ENCODE measurements around the gene MRPL49. TPM values are rescaled to one million over a fixed set of nuclear protein-coding genes. Genes with fewer than 3 reads are reported as not detected.
"Not testable (repeated sequence)": the region's sequence is repeated elsewhere in the genome, so short reads cannot be mapped to it uniquely, and the experiment has no call there.

Gene MRPL49
- total RNA-seq, 2 donors from 2014 or later, result 26.3 to 33.4 TPM

DNA sequence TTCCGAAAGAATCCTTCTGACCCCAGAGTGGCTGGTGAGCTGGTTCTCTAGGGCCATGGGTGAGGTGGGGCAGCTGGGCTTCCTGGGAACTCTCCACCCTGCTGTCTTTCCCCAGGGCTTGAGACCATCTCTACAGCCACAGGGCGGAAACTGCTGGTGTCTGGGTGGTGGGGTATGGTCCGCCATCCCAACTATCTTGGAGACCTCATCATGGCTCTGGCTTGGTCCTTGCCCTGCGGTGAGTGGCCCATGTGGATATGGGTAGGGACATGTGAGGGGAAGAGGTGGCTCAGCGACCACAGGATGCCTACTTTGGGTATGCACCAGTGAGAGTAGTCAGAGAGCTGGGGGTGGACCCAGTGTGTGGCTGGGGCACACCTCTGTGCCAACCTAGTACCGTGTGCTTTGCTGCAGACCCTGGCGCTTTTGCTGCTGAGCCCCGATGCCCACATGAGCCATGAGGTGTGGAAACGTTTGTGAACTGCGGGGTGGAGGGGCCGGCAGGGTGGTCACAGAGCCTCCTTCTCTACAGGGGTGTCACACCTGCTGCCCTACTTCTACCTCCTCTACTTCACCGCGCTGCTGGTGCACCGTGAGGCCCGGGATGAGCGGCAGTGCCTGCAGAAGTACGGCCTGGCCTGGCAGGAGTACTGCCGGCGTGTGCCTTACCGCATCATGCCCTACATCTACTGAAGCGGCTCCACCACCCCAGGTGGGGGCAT lies 6.6 kb upstream of the MRPL49 start:
- no peak for DNase-seq
- intact Hi-C loops (cut with DNase I), result loop anchor here in 1 of 2 donors (5.0 kb wide), 1 partner anchor 103 kb away; the partner anchor contains the start of gene ARL2
- ATAC-seq, result no peak

DNA sequence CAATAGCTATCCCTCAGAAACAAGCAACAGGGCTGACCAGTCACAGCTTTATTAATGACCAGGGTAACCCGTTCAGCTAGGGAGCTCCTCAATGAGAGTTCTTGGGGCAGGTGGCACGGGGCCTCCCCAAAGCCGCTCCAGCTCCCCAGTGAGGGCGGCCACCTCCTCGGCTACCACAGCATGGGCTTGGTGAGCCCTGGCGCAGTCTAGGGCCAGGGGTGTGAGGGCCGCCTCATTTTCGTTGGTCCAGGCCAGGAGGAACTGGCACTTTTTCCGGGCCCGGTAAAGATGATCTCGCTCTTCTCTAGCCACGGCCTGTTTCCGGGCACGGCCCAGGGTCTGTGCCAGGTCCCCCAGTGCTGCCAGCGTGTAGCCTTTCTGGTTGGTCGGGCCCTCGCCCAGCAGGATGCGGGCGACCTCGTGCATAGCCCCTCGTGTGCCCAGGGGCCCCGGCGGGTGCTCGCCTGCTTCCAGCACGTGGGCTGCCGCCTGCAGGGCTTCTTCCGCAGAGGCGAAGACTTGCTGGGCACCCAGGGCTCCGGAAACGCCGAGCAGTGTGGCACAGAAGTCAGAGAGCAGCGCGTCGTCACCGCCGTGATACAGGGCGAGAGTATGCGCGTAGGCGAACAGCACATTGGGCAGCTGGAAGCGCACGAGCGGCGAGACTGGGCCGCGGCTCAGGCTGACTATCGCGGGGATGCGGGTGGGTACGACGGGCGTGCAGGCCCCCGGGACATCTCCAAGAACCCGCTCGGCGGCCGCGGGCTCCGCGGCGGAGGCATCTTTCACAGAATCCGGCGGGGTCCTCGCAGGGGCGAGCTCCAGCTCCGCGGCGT lies 5.5 kb upstream of the MRPL49 start:
- peak; percentile 4 to 5 for ATAC-seq
- no peak for DNase-seq

DNA sequence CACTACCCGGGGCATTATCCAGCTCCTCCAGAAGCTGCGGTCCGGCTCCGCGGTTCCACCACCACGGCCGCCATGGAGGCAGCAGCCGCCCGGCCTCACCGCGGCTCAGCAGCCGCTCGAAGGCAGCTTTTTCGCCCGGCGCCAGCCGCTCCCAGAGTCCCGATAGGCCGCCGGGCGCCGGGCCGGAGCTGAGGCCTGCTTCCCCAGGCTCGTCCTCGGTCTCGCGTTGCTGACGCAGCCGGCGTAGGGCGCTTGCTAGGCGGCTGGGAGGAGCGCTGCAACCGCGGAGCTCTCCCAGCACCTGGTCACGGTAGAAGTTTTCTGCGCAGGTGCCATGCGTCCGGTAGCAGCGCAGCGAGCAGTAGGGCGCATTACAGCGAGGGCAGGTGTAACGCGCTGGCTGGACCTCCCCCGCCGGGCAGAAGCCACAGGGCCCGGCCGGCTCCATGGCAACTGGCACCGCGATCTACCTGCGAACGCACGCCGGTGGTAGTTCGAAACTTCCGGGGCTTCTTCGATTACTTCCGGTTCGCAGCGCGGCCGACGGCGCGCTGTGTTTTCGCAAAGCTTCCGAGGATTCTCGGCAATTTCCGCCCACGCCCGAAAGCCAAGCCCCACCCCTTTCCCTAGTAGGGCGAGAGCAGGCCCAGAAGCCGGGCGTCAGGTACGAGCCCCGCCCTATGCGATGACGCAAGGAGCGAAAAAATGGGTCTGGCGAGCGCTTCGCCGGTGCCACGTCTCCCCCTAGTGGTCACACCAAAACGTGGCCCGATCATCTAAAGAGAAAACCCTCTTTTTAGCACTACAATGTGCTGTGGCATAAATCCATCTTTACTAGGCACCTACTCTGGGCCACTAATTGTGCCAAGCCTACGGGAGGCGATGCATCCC lies 4.7 kb upstream of the MRPL49 start, which contains the start of gene ZNHIT2:
Gene ZNHIT2 (minus strand): TSS at position 496 of the 891 bp plus-strand sequence. CDS start 48 bp downstream, at position 448.
- intact Hi-C loops (cut with DNase I), result loop anchor here in 1 of 2 donors (5.0 kb wide), 1 partner anchor 105 kb away; the partner anchor contains the start of gene ARL2
- DNase-seq, result peak; percentile 100
- peak; percentile 86 to 87 for ATAC-seq

More for the DNA sequence above, 5.5 kb upstream of the MRPL49 start:
- intact Hi-C loops (cut with DNase I), result loop anchor here in 1 of 2 donors (5.0 kb wide), 1 partner anchor 104 kb away; the partner anchor contains the start of gene ARL2

DNA sequence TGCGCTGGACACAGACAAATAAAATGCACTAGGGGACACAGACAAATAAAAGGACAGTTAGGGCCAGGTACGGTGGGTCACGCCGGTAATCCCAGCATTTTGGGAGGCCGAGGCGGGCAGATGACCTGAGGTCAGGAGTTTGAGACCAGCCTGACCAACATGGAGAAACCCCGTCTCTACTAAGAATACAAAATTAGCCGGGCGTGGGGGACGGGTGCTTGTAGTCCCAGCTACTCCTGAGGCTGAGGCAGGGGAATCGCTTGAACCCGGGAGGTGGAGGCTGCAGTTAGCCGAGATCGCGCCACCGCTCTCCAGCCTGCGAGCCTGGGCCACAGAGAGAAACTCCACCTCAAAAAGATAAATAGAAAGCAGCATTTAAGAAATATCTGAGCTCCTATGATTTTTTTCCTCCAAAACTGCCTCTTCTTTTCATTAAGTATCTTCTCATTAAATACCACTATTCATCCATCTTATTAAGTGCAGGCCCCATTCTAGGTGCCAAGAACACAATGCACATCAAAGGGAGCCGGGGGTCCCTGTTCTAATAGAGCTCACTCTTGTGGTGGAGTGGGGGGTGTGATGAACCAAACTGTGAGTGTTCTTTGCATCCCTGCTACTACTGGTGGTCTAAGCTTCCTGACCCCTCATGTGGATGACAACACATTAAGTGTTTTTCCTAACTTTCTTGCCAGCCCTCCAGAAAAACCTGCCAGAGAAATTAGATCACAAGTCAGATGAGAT lies 3.9 kb upstream of the MRPL49 start:
- intact Hi-C loops (cut with DNase I), result loop anchor here in 1 of 2 donors (5.0 kb wide), 1 partner anchor 106 kb away; the partner anchor contains the start of gene ARL2
- DNase-seq (no peak), ATAC-seq (no peak)

DNA sequence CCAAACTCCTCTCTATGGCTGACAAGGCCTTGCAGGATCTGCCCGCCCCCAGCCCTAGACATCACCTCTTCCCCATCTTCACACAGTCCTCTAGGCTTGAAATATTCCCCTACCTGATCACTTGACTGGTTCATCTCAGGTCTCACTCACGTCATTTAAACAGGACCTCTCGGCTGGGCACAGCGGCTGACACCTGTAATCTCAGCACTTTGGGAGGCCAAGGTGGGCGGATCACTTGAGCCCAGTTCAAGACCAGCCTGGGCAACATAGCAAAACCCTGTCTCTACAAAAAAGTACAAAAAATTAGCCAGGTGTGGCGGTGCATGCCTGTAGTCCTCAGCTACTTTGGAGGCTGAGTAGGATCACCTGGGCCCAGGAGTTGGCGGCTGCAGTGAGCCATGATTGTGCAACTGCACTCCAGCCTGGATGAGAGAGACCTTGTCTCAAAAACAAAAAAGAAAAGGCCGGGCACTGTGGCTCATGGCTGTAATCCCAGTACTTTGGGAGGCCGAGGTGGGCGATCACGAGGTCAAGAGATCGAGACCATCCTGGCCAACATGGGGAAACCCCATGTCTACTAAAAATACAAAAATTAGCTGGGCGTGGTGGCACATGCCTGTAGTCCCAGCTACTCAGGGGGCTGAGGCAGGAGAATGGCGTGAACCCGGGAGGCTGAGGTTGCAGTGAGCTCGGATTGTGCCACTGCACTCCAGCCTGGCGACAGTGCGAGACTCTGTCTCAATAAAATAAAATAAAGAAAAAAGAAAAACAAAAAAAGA lies 3.0 kb upstream of the MRPL49 start:
- intact Hi-C loops (cut with DNase I), result loop anchor here in 1 of 2 donors (5.0 kb wide), 1 partner anchor 107 kb away; the partner anchor contains the start of gene ARL2
- DNase-seq, ATAC-seq: not testable (repeated sequence)

DNA sequence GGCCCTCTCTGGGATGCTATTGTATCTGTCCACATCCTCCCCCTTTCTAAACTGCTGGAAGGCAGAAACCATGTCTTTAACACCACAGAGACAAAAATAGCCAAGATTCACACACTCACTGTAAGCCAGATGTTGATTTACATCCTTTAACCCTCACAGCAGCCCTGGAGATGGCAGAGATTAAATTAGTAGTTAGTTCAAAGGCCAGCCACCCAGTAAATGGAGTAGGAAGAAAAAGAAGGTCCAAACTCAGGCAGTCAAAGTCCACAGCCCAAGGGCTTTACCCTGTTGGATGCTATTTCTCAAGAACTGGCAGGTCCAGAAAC lies 2.5 kb upstream of the MRPL49 start:
- intact Hi-C loops (cut with DNase I), result loop anchor here in 1 of 2 donors (5.0 kb wide), 1 partner anchor 107 kb away; the partner anchor contains the start of gene ARL2
- ATAC-seq (no peak), DNase-seq (no peak)

DNA sequence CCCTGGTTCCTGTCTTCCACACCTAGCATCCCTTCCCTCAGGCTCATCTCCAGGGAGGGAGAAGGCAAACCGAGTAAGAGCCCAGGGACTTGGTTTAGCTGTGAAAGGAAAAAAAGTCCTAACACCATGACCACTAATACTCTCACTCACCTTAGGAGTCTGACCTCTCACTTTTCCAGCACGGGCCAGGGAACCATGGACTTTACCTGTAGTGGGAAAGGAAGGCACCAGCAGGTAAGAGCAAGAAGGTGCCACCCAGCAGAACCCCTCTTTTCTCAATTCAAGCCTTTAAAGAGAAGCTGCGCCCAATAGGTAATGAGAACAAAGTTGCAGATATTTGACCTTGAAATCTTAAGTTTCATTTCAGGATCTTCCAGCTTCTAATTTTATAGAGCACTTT lies 1.3 kb upstream of the MRPL49 start:
- intact Hi-C loops (cut with DNase I), result loop anchor here in 1 of 2 donors (5.0 kb wide), 1 partner anchor 61 kb away; the partner anchor contains the start of gene CAPN1
- no peak for ATAC-seq
- DNase-seq, result no peak

DNA sequence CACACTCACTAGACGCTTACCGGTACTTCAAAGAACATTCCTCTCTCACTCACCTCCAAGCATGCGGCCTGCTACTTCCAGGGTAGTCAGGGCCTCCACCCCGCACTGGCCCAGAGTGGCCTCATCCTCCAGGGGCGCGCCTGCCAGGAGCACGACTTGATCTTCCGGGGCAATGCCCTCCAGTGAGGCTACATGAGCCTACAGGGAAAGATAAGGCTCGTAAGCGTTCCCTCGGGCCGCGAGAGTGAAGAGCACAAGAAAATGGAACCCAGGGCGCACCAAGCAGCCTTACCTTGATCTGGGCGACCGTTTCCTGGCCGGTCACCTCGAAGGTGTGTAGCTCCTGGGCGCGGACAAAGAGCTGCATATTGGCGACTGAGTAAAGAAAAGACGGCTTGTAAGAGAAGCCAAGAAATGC lies 665 bp upstream of the MRPL49 start:
- intact Hi-C loops (cut with DNase I), result loop anchor here in 1 of 2 donors (5.0 kb wide), 1 partner anchor 61 kb away; the partner anchor contains the start of gene CAPN1
- ATAC-seq, result peak in 1 of 2 donors; percentile 0
- no peak for DNase-seq

DNA sequence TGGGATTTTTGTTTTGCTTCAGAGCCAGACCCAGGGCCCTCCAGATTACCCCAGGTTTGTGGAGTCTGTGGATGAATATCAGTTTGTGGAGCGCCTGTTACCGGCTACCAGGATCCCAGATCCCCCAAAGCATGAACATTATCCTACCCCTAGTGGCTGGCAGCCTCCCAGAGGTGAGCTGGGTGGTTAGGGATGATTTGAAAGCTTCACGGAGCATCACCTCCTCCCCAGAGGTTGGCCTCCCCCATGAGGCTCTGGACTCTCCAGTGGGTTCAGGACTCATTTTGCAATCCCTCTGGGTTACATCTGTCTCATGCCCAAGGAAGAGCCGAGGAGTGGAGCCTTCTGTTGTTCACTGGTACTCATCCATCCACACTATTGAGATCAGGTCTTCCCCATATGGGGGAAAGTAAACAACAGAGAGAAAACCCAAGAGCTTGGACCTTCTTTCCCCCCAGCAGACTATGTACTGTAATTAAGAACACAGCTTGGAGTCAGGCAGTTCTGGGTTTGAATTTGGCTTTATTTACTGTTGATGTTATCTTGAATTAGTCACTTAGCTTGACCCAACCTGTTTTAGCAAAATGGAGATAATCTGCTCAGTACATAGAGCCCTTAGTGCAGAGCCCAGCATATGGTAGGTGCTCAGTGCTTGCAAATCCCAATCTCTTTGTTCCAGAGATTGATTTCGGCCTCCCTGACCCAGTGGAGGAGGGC lies 2.5 kb downstream of the MRPL49 start:
- ATAC-seq (no peak), DNase-seq (no peak)
- intact Hi-C loops (cut with DNase I), result loop anchor here in 1 of 2 donors (5.0 kb wide), 1 partner anchor 58 kb away; the partner anchor contains the start of gene CAPN1

DNA sequence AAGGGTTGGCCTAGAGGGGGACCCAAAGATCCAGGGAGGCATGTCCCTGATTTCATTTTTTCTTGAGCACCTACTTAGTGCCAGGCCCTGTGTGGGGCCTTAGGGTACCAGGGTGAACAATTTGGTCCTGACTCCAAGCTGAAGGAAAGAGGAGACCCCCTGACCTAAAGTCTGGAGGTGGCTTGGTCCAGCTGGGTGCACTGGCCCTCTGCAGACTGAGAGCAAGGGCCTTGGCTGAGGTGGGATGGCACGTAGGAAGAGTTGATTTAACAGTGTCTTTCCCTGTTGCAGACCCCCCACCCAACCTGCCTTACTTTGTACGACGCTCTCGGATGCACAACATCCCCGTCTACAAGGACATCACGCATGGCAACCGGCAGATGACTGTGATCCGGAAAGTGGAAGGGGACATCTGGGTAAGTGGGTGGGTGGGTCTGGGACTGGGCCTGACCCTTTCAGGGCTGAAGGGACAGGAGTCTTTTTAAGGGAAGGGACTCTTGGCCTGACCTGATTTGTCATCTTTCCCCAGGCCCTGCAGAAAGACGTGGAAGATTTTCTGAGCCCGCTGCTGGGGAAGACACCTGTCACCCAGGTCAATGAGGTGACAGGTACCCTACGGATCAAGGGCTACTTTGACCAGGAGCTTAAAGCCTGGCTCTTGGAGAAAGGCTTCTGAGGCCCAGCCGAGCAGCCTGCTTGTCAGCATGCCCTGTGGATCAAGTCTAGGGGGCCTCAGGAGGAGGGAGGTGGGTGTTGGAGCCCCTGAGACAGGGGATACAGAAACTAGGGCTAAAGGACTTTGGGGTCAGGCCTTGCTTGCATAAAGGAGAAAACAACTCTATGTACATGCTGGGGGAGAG lies 3.3 kb downstream of the MRPL49 start:
- intact Hi-C loops (cut with DNase I), result no loop called here
- ATAC-seq, result no peak
- DNase-seq, result no peak

DNA sequence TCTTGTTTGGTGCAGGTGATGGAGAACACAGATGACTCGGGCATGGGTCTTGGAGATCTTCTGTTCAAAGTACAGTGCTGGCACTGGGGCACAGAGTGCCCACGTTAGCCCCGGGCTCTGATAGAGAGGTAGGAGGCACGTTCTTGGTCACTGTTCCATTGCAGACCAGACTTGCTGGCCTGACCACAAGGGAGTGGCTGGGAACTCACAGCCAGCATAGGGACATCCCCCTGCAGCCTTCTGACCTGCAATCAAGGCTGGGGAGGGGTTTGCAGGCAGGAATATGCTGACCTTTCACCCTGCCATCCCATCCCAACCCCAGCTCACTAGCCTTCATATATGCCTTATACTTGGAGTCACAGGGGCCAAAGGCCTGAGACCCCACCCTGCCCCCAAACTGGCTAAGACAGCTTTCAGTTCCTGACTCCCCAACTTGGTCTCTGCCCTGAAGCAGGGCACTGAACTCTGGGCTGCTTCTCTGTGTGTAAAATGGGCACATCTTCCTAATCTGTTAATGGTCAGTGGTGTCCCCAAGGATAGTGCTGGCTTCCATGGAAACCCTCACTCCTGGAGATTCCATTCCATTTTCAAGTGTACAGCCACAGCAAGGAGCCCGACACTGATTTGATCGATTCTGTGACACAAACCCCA lies 4.6 kb downstream of the MRPL49 start:
- intact Hi-C loops (cut with DNase I), result no loop called here
- no peak for DNase-seq
- no peak for ATAC-seq

DNA sequence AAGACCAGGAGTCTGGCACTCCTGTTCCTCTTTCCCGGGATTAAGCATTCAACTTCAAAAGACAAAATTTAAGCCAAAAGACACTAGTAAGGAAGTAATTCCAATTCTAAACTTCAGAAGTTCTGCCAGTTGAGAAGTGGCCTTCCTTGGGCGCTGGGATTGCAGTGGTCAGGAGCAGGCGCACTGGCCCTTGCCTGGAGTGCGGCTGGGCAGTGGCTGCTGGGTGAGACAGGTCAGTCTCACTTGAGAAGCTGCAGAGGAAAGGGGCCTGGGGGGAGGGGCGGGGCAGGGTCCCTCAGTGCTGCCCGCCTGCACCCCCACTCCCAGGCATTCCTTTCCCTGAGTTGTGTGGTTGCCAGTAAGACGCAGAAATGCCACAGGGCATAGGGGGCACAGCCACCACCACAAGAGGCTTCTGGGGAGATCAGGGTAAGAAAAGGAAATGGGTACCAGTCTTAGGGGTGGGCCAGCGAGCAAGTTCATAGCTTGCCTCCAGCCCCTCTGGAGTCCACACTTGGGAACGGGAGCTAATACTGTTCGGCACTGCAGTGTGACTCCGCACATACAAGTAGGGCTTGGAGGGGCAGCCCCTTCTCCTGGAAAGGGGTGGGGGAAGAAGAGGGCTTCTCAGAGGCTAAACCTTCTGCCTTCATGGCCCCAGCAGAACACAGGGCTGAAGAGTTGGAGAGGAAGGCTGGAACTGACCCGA lies 5.5 kb downstream of the MRPL49 start:
- ATAC-seq (no peak), DNase-seq (no peak)

DNA sequence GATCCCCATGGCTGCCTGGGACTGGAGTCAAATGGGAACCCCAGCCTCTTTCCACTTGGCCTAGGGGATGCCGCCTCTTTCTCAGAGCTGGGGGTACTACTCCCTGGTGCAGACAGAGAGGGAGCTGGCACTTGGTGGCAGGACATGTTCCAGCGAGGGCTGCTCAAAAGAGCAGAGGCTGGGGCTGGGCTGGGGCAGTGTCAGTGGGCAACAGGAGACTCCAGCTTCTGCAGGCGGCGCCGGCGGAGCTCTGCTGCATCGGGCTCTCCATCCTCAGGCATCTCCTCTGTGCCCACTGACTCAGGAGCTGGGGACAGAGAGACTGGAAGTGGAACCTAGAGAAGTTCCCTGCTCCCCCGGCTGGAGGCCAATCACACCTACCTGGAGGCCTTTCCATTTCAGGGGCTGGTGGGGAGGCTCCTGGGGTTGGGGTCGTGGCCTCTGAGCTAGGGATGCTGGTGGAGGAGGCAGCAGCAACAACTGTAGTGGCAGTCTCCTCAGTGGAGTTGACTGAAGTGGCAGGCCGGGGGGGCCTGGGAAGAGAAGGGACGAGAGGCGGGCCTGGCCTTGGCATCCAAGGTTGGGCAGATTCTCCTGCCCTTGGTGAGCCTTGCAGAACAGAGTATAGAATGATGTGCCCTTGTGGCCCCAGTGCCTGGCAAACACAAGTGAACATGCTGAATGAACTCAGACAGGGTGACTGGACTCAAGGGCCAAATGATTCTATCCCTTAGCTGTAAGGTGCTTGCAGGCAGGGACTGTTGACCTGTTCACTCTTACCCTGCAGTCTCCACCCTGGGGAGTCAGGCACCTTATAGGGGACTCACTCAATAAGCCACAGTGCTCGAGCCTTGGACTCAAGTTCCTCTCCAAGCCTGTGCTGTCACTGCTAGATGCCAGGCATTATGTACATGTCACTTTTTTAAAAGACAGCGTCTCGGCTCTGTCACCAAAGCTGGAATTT lies 6.3 kb downstream of the MRPL49 start:
- intact Hi-C loops (cut with DNase I), result no loop called here

More for the DNA sequence above, 5.5 kb downstream of the MRPL49 start:
- intact Hi-C loops (cut with DNase I), result no loop called here

More for the DNA sequence above, 6.3 kb downstream of the MRPL49 start:
- ATAC-seq, result no peak
- DNase-seq, result no peak

Measured in left cardiac atrium (tissue), 4 donors.